Subcutaneous adipose tissue (tissue), 4 donors: ENCODE results near the gene ALDH8A1. TPM values are rescaled to one million over a fixed set of nuclear protein-coding genes. Genes with fewer than 3 reads are reported as not detected.

Experiments used
- CTCF ChIP-seq: fragments of 450-650 bp; IDR thresholded peaks from one replicate; pipeline ENCODE4 v1.5.1; 2016; ENCODE audit warnings: low read depth, mild to moderate bottlenecking, control low read depth, antibody characterized with exemption, moderate library complexity
- total RNA-seq, 4 donors: library from RNA; depleted of rRNA; stranded (reverse); fragments of >200 nt; gene quantifications; one replicate each; pipeline ENCODE4 v1.1.0, GENCODE V29; 2016

The ALDH8A1 gene
- total RNA-seq, 4 donors from 2014 or later: 1.5 to 4.7 TPM; not detected in 2

GRCh38 chr6:134868812-134869211 is 81.1 kb downstream of the ALDH8A1 start:
- TF ChIP-seq CTCF: no peak

Other genes starting within 250 kb of the ALDH8A1 start
- 10 to 100 TPM; 35.4 to 50.2 (median 45.5) TPM for gene HBS1L, start 104.7 kb upstream of the ALDH8A1 start, total RNA-seq
- 1 to 10 TPM in 1 of 4 donors, under 1 TPM in 2, not detected in 1; 0.33 to 2.2 (median 0.68) TPM for gene MYB, start 231.2 kb upstream of the ALDH8A1 start, total RNA-seq